ENCODE data around the gene STK4. TPM values are rescaled to one million over a fixed set of nuclear protein-coding genes. Genes with fewer than 3 reads are reported as not detected.

STK4 gene
- total RNA-seq, 1 experiment from 2014 or later = 43.0 TPM

GRCh38 chr20:44965651-44966029 is 672 bp upstream of the STK4 start:
- no peak for TF ChIP-seq CTCF (conservative IDR thresholded peaks at IDR 0.05)

More at GRCh38 chr20:44965651-44966029, 672 bp upstream of the STK4 start:
- H4K91ac ChIP-seq (ENCODE audit: insufficient read length, low read depth, low read length) = no peak overlapping the region
- no peak overlapping the region for H4K5ac ChIP-seq (ENCODE audit: insufficient read length, low read depth, low read length)
- Mint-ChIP-seq H3K27me3 (ENCODE audit: low read depth) (peaks cover 41% of the 10 kb centered on the region), H3K36me3 (ENCODE audit: insufficient read depth in 1 of 3, low read depth in 3 of 3) (peaks cover 0 to 2% (median 0%) of the 10 kb centered on the region in 3 experiments; a peak in 1 of 7 replicates), H3K4me1 (peaks cover 44 to 51% of the 10 kb centered on the region in 2 experiments), H3K4me3 (peak overlapping the region; percentile 100), H3K9me3 (no peaks in the 10 kb centered on the region; a peak in 2 of 5 replicates), H3K27ac (peak overlapping the region in 1 of 3 experiments; percentile 63; a peak in 2 of 7 replicates)
- H3K27me3 ChIP-seq (ENCODE audit: insufficient read depth, low read length) = no peaks in the 10 kb centered on the region; the same call in 1 of the 2 replicates
- no peak overlapping the region for H2AFZ ChIP-seq (ENCODE audit: low read length)
- H2BK120ac ChIP-seq (ENCODE audit: low read depth, low read length, poor library complexity, severe bottlenecking) = no peak overlapping the region
- no peak overlapping the region for H3K23ac ChIP-seq (ENCODE audit: insufficient read length, low read depth, low read length)
- H2BK20ac ChIP-seq (ENCODE audit: low read depth, low read length, poor library complexity, severe bottlenecking) = no peak overlapping the region
- H2BK15ac ChIP-seq (ENCODE audit: low read depth, low read length) = no peak overlapping the region
- H3K23me2 ChIP-seq (ENCODE audit: insufficient read length, low read depth, low read length, poor library complexity, severe bottlenecking) = peaks cover 5% of the 10 kb centered on the region
- no peaks in the 10 kb centered on the region for H3K79me1 ChIP-seq (ENCODE audit: insufficient read depth, low read depth, low read length, poor library complexity, severe bottlenecking)
- no peak overlapping the region for H3T11ph ChIP-seq (ENCODE audit: low read length)
- peak overlapping the region; percentile 15 for H3K9ac ChIP-seq (ENCODE audit: extremely low read depth, insufficient read length, low read length)
- H3K79me2 ChIP-seq (ENCODE audit: insufficient read depth, low read length) = peaks cover 14% of the 10 kb centered on the region; the same call in 1 of the 2 replicates
- no peaks in the 10 kb centered on the region for H3K9me3 ChIP-seq (ENCODE audit: control insufficient read depth, low read depth, low read length)
- no peak overlapping the region for H3K4ac ChIP-seq (ENCODE audit: low read depth, low read length)
- peak overlapping the region; percentile 82 for H3K4me2 ChIP-seq (ENCODE audit: insufficient read depth, insufficient read length, low read length)
- no CpG with 5 or more reads among the region's 5 CpGs for WGBS (ENCODE audit: extremely low coverage, insufficient read length, low lambda C conversion rate)
- H2AK5ac ChIP-seq (ENCODE audit: insufficient read length, low read length) = no peak overlapping the region
- no peaks in the 10 kb centered on the region for H3K4me1 ChIP-seq (ENCODE audit: insufficient read depth, low read length)
- DNase-seq = no peak
- H3K18ac ChIP-seq (ENCODE audit: insufficient read length, low read depth, low read length) = no peak overlapping the region
- no peak overlapping the region for H3K14ac ChIP-seq (ENCODE audit: insufficient read depth, low read length)
- H2BK12ac ChIP-seq (ENCODE audit: insufficient read length, low read depth, low read length) = no peak overlapping the region
- peak overlapping the region; percentile 11 for H3K27ac ChIP-seq (ENCODE audit: insufficient read length, low read depth, low read length)
- H4K8ac ChIP-seq (replicated peaks; ENCODE audit: insufficient read length, low read depth, low read length) = no peak overlapping the region
- H2BK5ac ChIP-seq (ENCODE audit: insufficient read length, low read length) = no peak overlapping the region
- H4K20me1 ChIP-seq (ENCODE audit: control insufficient read depth, insufficient read depth, insufficient read length) = no peaks in the 10 kb centered on the region
- no peak overlapping the region for H3K56ac ChIP-seq (ENCODE audit: insufficient read length, low read depth, low read length)

Data from H9 (cell line).